Right lobe of liver (tissue), 4 donors: ENCODE data around the gene EPO.

ENCODE experiments used
- CTCF ChIP-seq, 4 donors: fragments of 200-600 bp in 3 of 4; fragments of 450-650 bp in 1 of 4; IDR thresholded peaks; one replicate each; pipeline versions ENCODE4 v1.5.1 to v1.8.0; 2016 to 2022; ENCODE audit warnings: antibody characterized with exemption in 4 of 4, mild to moderate bottlenecking in 2 of 4
- POLR2A ChIP-seq: fragments of 450-650 bp; IDR thresholded peaks from one replicate; pipeline ENCODE4 v1.6.1; 2017; ENCODE audit warnings: antibody characterized with exemption, mild to moderate bottlenecking
- donor health status: DM: no; HTN: no; CAD: no.
- donor health status: DM: no; HTN: no; CAD: no.
- donor health status: DM: no; HTN: yes; CAD: no.

DNA sequence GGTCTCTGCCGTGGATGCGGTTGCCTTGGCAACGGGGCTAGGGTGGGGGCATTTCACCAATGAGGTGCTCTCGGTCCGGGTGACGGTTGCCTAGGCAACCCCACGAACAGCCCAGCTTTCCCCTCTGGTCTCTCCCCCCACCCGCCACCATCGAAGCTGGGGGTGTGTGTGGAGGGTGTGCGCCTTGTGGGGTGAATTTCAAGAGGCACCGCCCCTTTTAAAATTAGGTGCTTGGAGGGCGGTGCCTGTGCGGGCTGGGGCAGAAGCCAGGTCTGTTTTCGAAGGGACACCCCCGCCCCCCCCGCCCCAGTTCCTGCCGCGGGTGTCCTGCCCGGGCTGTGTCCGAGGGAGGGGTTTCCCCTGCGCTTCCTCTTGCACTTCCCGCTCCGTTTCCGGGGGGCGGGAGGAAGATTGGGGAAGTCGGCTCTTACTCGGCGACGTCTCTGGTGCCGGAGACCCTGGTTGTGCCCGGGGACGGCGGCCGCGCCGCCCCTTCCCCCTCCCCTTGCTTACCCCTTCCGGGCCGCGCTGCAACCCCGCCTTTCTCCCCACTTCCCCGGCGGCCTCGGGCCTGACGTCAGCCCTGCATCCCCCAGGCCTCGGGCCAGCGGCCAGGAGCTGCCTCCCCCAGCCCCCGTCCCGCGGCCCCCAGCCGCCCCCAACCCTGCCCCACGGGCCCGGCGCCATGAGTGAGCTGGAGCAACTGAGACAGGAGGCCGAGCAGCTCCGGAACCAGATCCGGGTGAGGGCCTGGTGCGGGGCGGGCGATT, 44.5 kb upstream of the EPO start:
- TF ChIP-seq CTCF (IDR thresholded peaks at IDR 0.05): no peak
- TF ChIP-seq POLR2A: peak; percentile 40
